Measurements from ENCODE around the gene SLBP. TPM values are rescaled to one million over a fixed set of nuclear protein-coding genes. Genes with fewer than 3 reads are reported as not detected.

Gene SLBP
- total RNA-seq, 2 experiments from 2014 or later, result 45.8 to 47.6 TPM

GRCh38 chr4:1727117-1728031 lies 15.3 kb upstream of the SLBP start:
- peaks cover 50% of the 10 kb centered on the region for H3K4me1 Mint-ChIP-seq (ENCODE audit: low read depth)

GRCh38 chr4:1726146-1726934 lies 14.2 kb upstream of the SLBP start:
- Histone ChIP-seq H3K9me3 (ENCODE audit: control insufficient read depth in 1 of 2, insufficient read depth in 1 of 2, low read length in 2 of 2) (no peaks in the 10 kb centered on the region), H3K36me3 (ENCODE audit: insufficient read depth, low read length) (peaks cover 52% of the 10 kb centered on the region), H3K27ac (ENCODE audit: low read depth in 1 of 2, low read length in 2 of 2) (no peak overlapping the region), H3K4me1 (ENCODE audit: insufficient read depth, low read length) (peaks cover 95% of the 10 kb centered on the region), H3K27me3 (ENCODE audit: control insufficient read depth in 1 of 2, insufficient read depth in 2 of 2, low read length in 2 of 2) (no peaks in the 10 kb centered on the region), H3K4me3 (ENCODE audit: low read length) (no peak overlapping the region)
- Mint-ChIP-seq H3K9me3 (no peaks in the 10 kb centered on the region), H3K36me3 (ENCODE audit: low read depth) (peaks cover 70% of the 10 kb centered on the region), H3K4me3 (peak overlapping the region; percentile 31), H3K4me1 (ENCODE audit: low read depth) (peaks cover 57% of the 10 kb centered on the region), H3K27me3 (no peaks in the 10 kb centered on the region), H3K27ac (peak overlapping the region; percentile 63)
- POLR2A ChIA-PET, result interaction anchor here (2.4 to 12.1 kb wide), 2 partner anchors 14 to 35 kb away, joined by 11 to 128 read pairs; partner anchors contain the start of gene SLBP
- CTCF ChIA-PET, result interaction anchor here (1.4 to 7.0 kb wide), 3 partner anchors 14 to 43 kb away, joined by 3 to 84 read pairs (median 7); partner anchors contain the start of gene SLBP
- DNase-seq (peak; percentile 84 to 96 (median 90)), ATAC-seq (ENCODE audit: poor library complexity) (peak; percentile 37)
- intact Hi-C loops (cut with DNase I, micrococcal nuclease), result loop anchor here (1.0 to 10.0 kb wide), 3 partner anchors 16 to 1348 kb away; partner anchors contain the start of genes HTT (in 1 of the 2) and HTT-AS (in 1 of the 2)
- TF ChIP-seq, protein P1, sequence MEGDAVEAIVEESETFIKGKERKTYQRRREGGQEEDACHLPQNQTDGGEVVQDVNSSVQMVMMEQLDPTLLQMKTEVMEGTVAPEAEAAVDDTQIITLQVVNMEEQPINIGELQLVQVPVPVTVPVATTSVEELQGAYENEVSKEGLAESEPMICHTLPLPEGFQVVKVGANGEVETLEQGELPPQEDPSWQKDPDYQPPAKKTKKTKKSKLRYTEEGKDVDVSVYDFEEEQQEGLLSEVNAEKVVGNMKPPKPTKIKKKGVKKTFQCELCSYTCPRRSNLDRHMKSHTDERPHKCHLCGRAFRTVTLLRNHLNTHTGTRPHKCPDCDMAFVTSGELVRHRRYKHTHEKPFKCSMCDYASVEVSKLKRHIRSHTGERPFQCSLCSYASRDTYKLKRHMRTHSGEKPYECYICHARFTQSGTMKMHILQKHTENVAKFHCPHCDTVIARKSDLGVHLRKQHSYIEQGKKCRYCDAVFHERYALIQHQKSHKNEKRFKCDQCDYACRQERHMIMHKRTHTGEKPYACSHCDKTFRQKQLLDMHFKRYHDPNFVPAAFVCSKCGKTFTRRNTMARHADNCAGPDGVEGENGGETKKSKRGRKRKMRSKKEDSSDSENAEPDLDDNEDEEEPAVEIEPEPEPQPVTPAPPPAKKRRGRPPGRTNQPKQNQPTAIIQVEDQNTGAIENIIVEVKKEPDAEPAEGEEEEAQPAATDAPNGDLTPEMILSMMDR (IDR thresholded peaks at IDR 0.05), result peak; percentile 96

More at GRCh38 chr4:1727117-1728031, 15.3 kb upstream of the SLBP start:
- Histone ChIP-seq H3K36me3 (ENCODE audit: insufficient read depth, low read length) (peaks cover 61% of the 10 kb centered on the region), H3K4me1 (ENCODE audit: insufficient read depth, low read length) (peaks cover 86% of the 10 kb centered on the region), H3K4me3 (ENCODE audit: low read length) (no peak overlapping the region), H3K27ac (ENCODE audit: low read depth in 1 of 2, low read length in 2 of 2) (no peak overlapping the region), H3K27me3 (ENCODE audit: control insufficient read depth in 1 of 2, insufficient read depth in 2 of 2, low read length in 2 of 2) (no peaks in the 10 kb centered on the region), H3K9me3 (ENCODE audit: control insufficient read depth in 1 of 2, insufficient read depth in 1 of 2, low read length in 2 of 2) (no peaks in the 10 kb centered on the region)
- POLR2A ChIA-PET, result interaction anchor here (2.4 to 12.1 kb wide), 2 partner anchors 15 to 36 kb away, joined by 11 to 128 read pairs; partner anchors contain the start of gene SLBP
- intact Hi-C loops (cut with DNase I, micrococcal nuclease), result loop anchor here in 1 of 2 experiments (2.0 to 10.0 kb wide), 2 partner anchors 17 to 1347 kb away; partner anchors contain the start of genes HTT and HTT-AS
- DNase-seq, result peak in 2 of 14 experiments; percentile 49 to 51
- CTCF ChIA-PET, result interaction anchor here (0.9 to 7.0 kb wide), 4 partner anchors 15 to 44 kb away, joined by 3 to 84 read pairs (median 5); partner anchors contain the start of gene SLBP
- no peak overlapping the region for H3K27ac Mint-ChIP-seq
- ATAC-seq (ENCODE audit: poor library complexity), result no peak
- H3K4me3 Mint-ChIP-seq, result no peak overlapping the region
- no peaks in the 10 kb centered on the region for H3K9me3 Mint-ChIP-seq
- TF ChIP-seq, protein P1 (IDR thresholded peaks at IDR 0.05), result no peak
- no peaks in the 10 kb centered on the region for H3K27me3 Mint-ChIP-seq
- H3K36me3 Mint-ChIP-seq (ENCODE audit: low read depth), result peaks cover 76% of the 10 kb centered on the region

DNA sequence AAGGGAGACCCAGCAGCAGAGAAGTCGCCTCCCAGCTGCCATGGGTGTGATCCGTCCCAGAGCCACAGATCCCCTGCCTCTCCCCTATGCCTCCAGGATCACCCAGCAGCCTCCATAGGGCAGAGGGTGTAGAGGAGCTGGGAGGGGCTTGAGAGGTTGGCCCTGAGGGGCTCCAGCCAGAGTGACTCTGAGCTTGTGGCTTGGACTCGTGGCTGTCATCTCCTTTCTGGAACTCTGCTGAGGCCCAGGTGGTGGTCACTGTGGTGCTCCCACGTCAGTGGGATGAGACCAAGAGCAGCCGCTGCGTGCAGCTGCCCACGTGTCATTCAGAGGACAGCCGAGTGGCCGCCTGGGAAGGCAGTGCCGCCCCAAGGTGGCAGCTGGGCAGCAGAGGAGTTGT lies 13.4 kb upstream of the SLBP start:
- TF ChIP-seq, protein P1 (IDR thresholded peaks at IDR 0.05), result no peak
- ATAC-seq (ENCODE audit: poor library complexity) (no peak), DNase-seq (peak in 1 of 14 experiments; percentile 16)
- ChIA-PET POLR2A (interaction anchor here (2.4 to 12.1 kb wide), 3 partner anchors 14 to 34 kb away, joined by 11 to 205 read pairs (median 128); partner anchors contain the start of gene SLBP), CTCF (interaction anchor here (1.4 to 7.0 kb wide), 3 partner anchors 13 to 42 kb away, joined by 3 to 84 read pairs (median 7); partner anchors contain the start of gene SLBP)
- Histone ChIP-seq H3K36me3 (ENCODE audit: insufficient read depth, low read length) (peaks cover 44% of the 10 kb centered on the region), H3K27ac (ENCODE audit: low read depth in 1 of 2, low read length in 2 of 2) (no peak overlapping the region), H3K27me3 (ENCODE audit: control insufficient read depth in 1 of 2, insufficient read depth in 2 of 2, low read length in 2 of 2) (no peaks in the 10 kb centered on the region), H3K4me3 (ENCODE audit: low read length) (no peak overlapping the region), H3K4me1 (ENCODE audit: insufficient read depth, low read length) (peaks cover 87% of the 10 kb centered on the region), H3K9me3 (ENCODE audit: control insufficient read depth in 1 of 2, insufficient read depth in 1 of 2, low read length in 2 of 2) (no peaks in the 10 kb centered on the region)
- Mint-ChIP-seq H3K27me3 (no peaks in the 10 kb centered on the region), H3K27ac (peak overlapping the region; percentile 99), H3K36me3 (ENCODE audit: low read depth) (peaks cover 62% of the 10 kb centered on the region), H3K4me1 (ENCODE audit: low read depth) (peaks cover 57% of the 10 kb centered on the region), H3K4me3 (peak overlapping the region; percentile 89), H3K9me3 (no peaks in the 10 kb centered on the region)
- intact Hi-C loops (cut with DNase I, micrococcal nuclease), result loop anchor here in 1 of 2 experiments (10.0 kb wide), 1 partner anchor 1349 kb away; the partner anchor contains the start of genes HTT and HTT-AS
